Tibial nerve (tissue), 4 donors: ENCODE data around the gene CCER1.

Experiments
- EP300 ChIP-seq, 2 donors: sonication (generic); formaldehyde crosslinking; IDR thresholded peaks; one replicate each; pipeline ENCODE4 v1.6.1; 2017; ENCODE audit warnings: antibody characterized with exemption in 2 of 2, mild to moderate bottlenecking in 1 of 2
- POLR2A ChIP-seq, 2 donors: fragments of 450-650 bp; IDR thresholded peaks; one replicate each; pipeline ENCODE4 v1.6.1; 2017; ENCODE audit warnings: antibody characterized with exemption in 2 of 2, mild to moderate bottlenecking in 2 of 2, moderate library complexity in 2 of 2
- TF ChIP-seq, protein P1 (sequence below), 5 experiments: fragments of 200-600 bp in 3 of 5; fragments of 450-650 bp in 2 of 5; sonication (generic) in 3 of 5; IDR thresholded peaks; one replicate each; pipeline ENCODE4 v1.5.1; 2016 to 2019; ENCODE audit warnings: antibody characterized with exemption in 5 of 5, mild to moderate bottlenecking in 3 of 5, moderate library complexity in 2 of 5

DNA sequence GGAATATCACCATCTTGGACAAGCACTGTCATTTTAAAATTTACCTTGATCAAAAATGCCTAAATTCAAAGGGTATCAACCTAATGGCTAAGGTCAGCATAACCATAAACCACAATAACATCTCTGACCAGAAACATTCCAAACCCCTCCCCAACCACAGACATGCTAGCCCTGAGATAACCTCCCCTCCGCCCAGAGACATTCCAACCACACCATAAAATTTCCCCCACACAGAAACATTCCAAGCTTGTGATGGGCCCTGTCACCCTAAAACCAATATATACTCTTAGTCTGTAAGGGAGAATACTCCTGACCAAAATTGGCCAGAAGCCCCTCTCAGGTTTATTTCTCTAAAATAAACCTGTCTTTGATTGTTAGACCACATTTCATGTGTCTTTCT is 32.1 kb upstream of the CCER1 start:
- TF ChIP-seq, protein P1, sequence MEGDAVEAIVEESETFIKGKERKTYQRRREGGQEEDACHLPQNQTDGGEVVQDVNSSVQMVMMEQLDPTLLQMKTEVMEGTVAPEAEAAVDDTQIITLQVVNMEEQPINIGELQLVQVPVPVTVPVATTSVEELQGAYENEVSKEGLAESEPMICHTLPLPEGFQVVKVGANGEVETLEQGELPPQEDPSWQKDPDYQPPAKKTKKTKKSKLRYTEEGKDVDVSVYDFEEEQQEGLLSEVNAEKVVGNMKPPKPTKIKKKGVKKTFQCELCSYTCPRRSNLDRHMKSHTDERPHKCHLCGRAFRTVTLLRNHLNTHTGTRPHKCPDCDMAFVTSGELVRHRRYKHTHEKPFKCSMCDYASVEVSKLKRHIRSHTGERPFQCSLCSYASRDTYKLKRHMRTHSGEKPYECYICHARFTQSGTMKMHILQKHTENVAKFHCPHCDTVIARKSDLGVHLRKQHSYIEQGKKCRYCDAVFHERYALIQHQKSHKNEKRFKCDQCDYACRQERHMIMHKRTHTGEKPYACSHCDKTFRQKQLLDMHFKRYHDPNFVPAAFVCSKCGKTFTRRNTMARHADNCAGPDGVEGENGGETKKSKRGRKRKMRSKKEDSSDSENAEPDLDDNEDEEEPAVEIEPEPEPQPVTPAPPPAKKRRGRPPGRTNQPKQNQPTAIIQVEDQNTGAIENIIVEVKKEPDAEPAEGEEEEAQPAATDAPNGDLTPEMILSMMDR (IDR thresholded peaks at IDR 0.05), result no peak
- TF ChIP-seq EP300 (IDR thresholded peaks at IDR 0.05) (no peak), POLR2A (IDR thresholded peaks at IDR 0.05) (no peak)
